Measurements from ENCODE around the gene OLFML2B.

GRCh38 chr1:162062542-162063015 is 38.9 kb upstream of the OLFML2B start:
- no peak for TF ChIP-seq JUND (CRISPR knock-in tag; IDR thresholded peaks at IDR 0.05)
- TF ChIP-seq MAX (IDR thresholded peaks at IDR 0.05): no peak
- no peak for TF ChIP-seq ZNF790 (CRISPR knock-in tag; IDR thresholded peaks at IDR 0.05; ENCODE audit: borderline replicate concordance)
- no peak for TF ChIP-seq MED1 (CRISPR knock-in tag; IDR thresholded peaks at IDR 0.05)
- TF ChIP-seq RFXANK (CRISPR knock-in tag; IDR thresholded peaks at IDR 0.05): no peak
- no peak for TF ChIP-seq FOXM1 (CRISPR knock-in tag; IDR thresholded peaks at IDR 0.05)
- TF ChIP-seq ZNF576 (CRISPR knock-in tag; IDR thresholded peaks at IDR 0.05): no peak
- TF ChIP-seq TCF12 (IDR thresholded peaks at IDR 0.05): no peak
- no peak for TF ChIP-seq TCF12 (CRISPR knock-in tag; IDR thresholded peaks at IDR 0.05)
- TF ChIP-seq CTCF (CRISPR knock-in tag; IDR thresholded peaks at IDR 0.05): no peak
- TF ChIP-seq NR3C1 (CRISPR knock-in tag; IDR thresholded peaks at IDR 0.05): no peak
- TF ChIP-seq POLR2AphosphoS5 (IDR thresholded peaks at IDR 0.05; ENCODE audit: low read depth, low read length): no peak
- no peak for TF ChIP-seq ZNF530 (CRISPR knock-in tag; IDR thresholded peaks at IDR 0.05; ENCODE audit: low read depth)
